Measurements from ENCODE around the gene PLXNA1. TPM values are rescaled to one million over a fixed set of nuclear protein-coding genes. Genes with fewer than 3 reads are reported as not detected.

PLXNA1 gene
- total and polyA plus RNA-seq, 9 donors: 9.2 to 47.2 (median 25.7) TPM

DNA sequence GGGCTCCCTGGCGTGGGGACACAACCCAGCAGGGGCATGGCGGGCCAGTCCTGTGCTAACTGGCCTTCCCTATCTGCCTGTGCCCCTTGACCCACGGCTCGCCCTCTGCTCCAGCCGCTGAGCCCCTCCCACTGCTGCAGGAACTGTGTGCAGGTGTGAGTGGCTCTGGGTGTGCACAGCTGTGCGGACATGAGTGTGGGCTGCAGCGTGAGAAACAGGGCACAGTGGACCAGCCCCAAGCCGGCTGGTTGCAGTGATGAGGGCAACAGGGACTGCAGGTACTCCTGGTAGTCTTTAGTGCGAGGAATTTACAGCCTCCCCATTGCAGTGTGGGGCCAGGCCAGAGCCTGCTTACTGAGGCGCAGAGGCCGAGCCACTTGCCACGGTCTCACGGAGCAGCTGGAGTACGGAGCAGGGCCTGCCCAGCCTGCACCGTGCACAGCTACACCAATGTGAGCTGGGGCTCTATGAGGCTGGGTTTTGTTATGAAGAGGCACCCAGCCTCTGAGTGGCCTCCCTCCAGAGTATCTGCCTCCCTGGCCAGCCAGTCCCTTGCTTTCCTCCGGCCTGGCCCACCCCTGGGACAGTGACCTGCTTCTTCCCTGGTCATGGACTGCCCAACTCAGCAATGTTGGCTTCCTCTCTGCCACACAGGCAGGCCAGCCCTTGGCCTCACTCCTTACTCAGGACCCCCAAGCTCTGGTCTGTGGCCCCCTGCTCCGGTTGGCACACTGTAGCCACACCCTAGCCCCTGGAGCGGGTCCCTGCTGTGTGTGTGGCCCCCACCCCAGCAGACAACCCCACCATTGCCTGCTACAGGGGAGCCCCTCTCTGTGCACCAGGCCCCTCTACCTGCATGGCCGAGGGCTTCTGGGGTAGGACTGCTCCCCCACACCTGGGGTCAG is 47.8 kb downstream of the PLXNA1 start:
- intact Hi-C loops (cut with DNase I): no loop called here
- Histone ChIP-seq H3K9me3 (no peaks in the 10 kb centered on the region), H3K4me3 (no peak overlapping the region), H3K27me3 (no peaks in the 10 kb centered on the region), H3K36me3 (no peaks in the 10 kb centered on the region), H3K4me1 (ENCODE audit: insufficient read depth) (peaks cover 2% of the 10 kb centered on the region), H3K27ac (no peak overlapping the region)
- no peak for DNase-seq
- 88 to 92% (median 90%) methylated on average over 18 to 19 of the region's 19 CpGs for WGBS, 3 donors
- TF ChIP-seq EP300 (IDR thresholded peaks at IDR 0.05) (no peak), POLR2A (IDR thresholded peaks at IDR 0.05) (no peak)
- TF ChIP-seq, protein P1, sequence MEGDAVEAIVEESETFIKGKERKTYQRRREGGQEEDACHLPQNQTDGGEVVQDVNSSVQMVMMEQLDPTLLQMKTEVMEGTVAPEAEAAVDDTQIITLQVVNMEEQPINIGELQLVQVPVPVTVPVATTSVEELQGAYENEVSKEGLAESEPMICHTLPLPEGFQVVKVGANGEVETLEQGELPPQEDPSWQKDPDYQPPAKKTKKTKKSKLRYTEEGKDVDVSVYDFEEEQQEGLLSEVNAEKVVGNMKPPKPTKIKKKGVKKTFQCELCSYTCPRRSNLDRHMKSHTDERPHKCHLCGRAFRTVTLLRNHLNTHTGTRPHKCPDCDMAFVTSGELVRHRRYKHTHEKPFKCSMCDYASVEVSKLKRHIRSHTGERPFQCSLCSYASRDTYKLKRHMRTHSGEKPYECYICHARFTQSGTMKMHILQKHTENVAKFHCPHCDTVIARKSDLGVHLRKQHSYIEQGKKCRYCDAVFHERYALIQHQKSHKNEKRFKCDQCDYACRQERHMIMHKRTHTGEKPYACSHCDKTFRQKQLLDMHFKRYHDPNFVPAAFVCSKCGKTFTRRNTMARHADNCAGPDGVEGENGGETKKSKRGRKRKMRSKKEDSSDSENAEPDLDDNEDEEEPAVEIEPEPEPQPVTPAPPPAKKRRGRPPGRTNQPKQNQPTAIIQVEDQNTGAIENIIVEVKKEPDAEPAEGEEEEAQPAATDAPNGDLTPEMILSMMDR (IDR thresholded peaks at IDR 0.05): no peak

DNA sequence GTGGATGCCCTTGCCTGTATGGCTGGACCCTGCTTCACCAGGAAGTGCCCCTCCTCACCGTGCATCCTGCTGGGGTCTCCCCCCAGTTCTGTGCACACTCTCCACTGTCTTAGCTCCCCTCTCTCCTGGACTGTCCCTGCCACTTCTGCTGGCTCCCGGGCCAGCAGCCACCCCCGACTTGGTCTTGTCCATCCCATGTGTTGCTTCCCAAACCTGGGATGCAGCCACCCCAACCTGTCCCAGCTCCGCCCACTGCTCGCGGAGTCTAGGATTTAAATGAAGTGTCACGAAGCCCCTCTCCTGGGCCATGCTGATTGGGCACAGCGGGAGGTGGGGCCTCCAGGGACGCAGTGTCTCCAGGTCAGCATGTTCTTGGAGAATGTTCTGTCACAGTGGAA is 48.5 kb downstream of the PLXNA1 start:
- no peak overlapping the region for H3K27ac ChIP-seq
- peaks cover 3% of the 10 kb centered on the region for H3K4me1 ChIP-seq (ENCODE audit: insufficient read depth)
- H3K4me3 ChIP-seq: no peak overlapping the region
- H3K9me3 ChIP-seq: no peaks in the 10 kb centered on the region
- no peaks in the 10 kb centered on the region for H3K36me3 ChIP-seq
- 87 to 96% (median 93%) methylated on average over 9 of the region's 9 CpGs for WGBS, 3 donors
- TF ChIP-seq, protein P1 (IDR thresholded peaks at IDR 0.05): no peak
- TF ChIP-seq POLR2A (IDR thresholded peaks at IDR 0.05): no peak
- TF ChIP-seq EP300 (IDR thresholded peaks at IDR 0.05): no peak
- no peak for DNase-seq
- H3K27me3 ChIP-seq: no peaks in the 10 kb centered on the region
- intact Hi-C loops (cut with DNase I): no loop called here

DNA sequence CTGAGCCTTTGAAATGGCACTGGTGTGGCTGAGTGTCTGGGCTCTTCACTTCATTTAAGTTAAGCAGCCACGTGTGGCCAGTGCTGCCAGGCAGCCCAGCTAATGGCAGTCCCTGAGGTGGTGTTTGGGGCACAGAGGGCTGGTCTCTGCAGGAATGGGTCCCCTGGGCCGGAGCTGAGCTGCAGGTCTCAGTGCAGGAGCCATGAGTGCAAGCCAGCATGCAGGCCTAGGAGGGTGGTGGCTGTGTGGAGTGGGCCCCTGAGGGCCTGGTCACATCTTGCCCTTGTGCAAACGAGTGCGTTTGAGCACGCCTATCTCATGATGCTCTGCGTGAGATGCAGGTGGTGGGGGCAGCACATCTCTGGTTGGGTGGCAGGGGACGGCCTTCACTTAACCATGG is 48.9 kb downstream of the PLXNA1 start:
- 85 to 98% (median 97%) methylated on average over 6 to 7 of the region's 7 CpGs for WGBS, 3 donors
- no peaks in the 10 kb centered on the region for H3K9me3 ChIP-seq
- no peak for TF ChIP-seq EP300 (IDR thresholded peaks at IDR 0.05)
- intact Hi-C loops (cut with DNase I): no loop called here
- H3K27ac ChIP-seq: no peak overlapping the region
- H3K27me3 ChIP-seq: no peaks in the 10 kb centered on the region
- peaks cover 3% of the 10 kb centered on the region for H3K4me1 ChIP-seq (ENCODE audit: insufficient read depth)
- no peak overlapping the region for H3K4me3 ChIP-seq
- H3K36me3 ChIP-seq: no peaks in the 10 kb centered on the region
- no peak for DNase-seq

DNA sequence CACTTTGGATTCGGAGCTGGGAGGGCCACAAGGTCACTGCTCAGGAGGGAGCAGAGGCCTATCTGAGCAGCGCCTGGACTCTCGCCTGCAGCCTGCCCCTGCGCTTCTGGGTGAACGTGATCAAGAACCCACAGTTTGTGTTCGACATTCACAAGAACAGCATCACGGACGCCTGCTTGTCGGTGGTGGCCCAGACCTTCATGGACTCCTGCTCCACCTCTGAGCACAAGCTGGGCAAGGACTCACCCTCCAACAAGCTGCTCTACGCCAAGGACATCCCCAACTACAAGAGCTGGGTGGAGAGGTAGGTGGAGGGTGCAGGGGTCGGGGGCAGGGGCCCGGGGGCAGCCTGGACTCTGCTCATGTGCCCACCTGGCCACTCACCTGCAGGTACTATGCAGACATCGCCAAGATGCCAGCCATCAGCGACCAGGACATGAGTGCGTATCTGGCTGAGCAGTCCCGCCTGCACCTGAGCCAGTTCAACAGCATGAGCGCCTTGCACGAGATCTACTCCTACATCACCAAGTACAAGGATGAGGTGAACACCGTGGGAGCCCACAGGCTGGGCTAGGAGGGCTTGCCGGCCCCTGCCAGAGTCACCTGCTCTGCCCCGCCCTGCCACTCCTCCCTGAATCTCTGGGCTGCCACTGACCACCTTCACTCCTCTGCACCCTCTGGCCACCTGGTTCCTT is 49.5 kb downstream of the PLXNA1 start:
- no peak for DNase-seq
- TF ChIP-seq EP300 (IDR thresholded peaks at IDR 0.05) (no peak), POLR2A (IDR thresholded peaks at IDR 0.05) (no peak)
- TF ChIP-seq, protein P1 (IDR thresholded peaks at IDR 0.05): no peak
- Histone ChIP-seq H3K9me3 (no peaks in the 10 kb centered on the region), H3K27ac (no peak overlapping the region), H3K4me1 (ENCODE audit: insufficient read depth) (peaks cover 3% of the 10 kb centered on the region), H3K27me3 (no peaks in the 10 kb centered on the region), H3K4me3 (no peak overlapping the region), H3K36me3 (no peaks in the 10 kb centered on the region)
- 84 to 90% (median 89%) methylated on average over 20 to 21 of the region's 21 CpGs for whole genome bisulfite sequencing, 3 donors
- intact Hi-C loops (cut with DNase I): no loop called here

Other genes starting within 250 kb of the PLXNA1 start
- gene PRR23E, start 210.0 kb downstream of the PLXNA1 start, total RNA-seq: not detected
- under 1 TPM in 1 of 2 donors, not detected in 1; 0.08 TPM for gene PRR23E, start 210.0 kb downstream of the PLXNA1 start, polyA plus RNA-seq

Data from ovary (tissue), 9 donors.